HEK293 (cell line): Measurements from ENCODE around the gene CPXM1.
A peak's percentile ranks its signal among the peaks of the same experiment; 100 is the strongest.

Experiments
- BCL11A ChIP-seq: fragments of 450-650 bp; formaldehyde crosslinking; IDR thresholded peaks from 2 replicates; pipeline ENCODE4 v1.5.1; 2016; ENCODE audit warnings: low read depth, missing biosample characterization, missing genetic modification characterization
- BCL6B ChIP-seq: fragments of 450-650 bp; formaldehyde crosslinking; IDR thresholded peaks from 2 replicates; pipeline ENCODE4 v1.5.1; 2017; ENCODE audit warnings: missing biosample characterization, missing genetic modification characterization
- EGR2 ChIP-seq: fragments of 450-650 bp; formaldehyde crosslinking; IDR thresholded peaks from 2 replicates; pipeline ENCODE4 v1.5.1; 2016; ENCODE audit warnings: low read depth, missing biosample characterization, missing genetic modification characterization
- GLI2 ChIP-seq: fragments of 450-650 bp; formaldehyde crosslinking; IDR thresholded peaks from 2 replicates; pipeline ENCODE4; 2017; ENCODE audit warnings: missing biosample characterization, missing genetic modification characterization, low read depth, borderline replicate concordance
- KLF17 ChIP-seq: fragments of 450-650 bp; formaldehyde crosslinking; IDR thresholded peaks from 2 replicates; pipeline ENCODE4 v1.5.1; 2016; ENCODE audit warnings: missing biosample characterization, missing genetic modification characterization
- SP2 ChIP-seq: fragments of 450-650 bp; formaldehyde crosslinking; IDR thresholded peaks from 2 replicates; pipeline ENCODE4 v1.5.1; 2016; ENCODE audit warnings: missing biosample characterization, missing genetic modification characterization
- ZBTB11 ChIP-seq: fragments of 450-650 bp; formaldehyde crosslinking; conservative IDR thresholded peaks from 2 replicates; pipeline ENCODE4 v1.5.1; 2016; ENCODE audit warnings: low read depth, missing biosample characterization, missing genetic modification characterization
- ZBTB20 ChIP-seq: fragments of 450-650 bp; formaldehyde crosslinking; IDR thresholded peaks from 2 replicates; pipeline ENCODE4 v1.5.1; 2016; ENCODE audit warnings: missing biosample characterization, missing genetic modification characterization
- ZEB2 ChIP-seq: fragments of 450-650 bp; formaldehyde crosslinking; IDR thresholded peaks from 2 replicates; pipeline ENCODE4 v1.5.1; 2016; ENCODE audit warnings: missing biosample characterization, missing genetic modification characterization
- ZFHX2 ChIP-seq: fragments of 450-650 bp; formaldehyde crosslinking; conservative IDR thresholded peaks from 2 replicates; pipeline ENCODE4 v1.5.1; 2016; ENCODE audit warnings: missing biosample characterization, missing genetic modification characterization
- ZNF114 ChIP-seq: fragments of 450-650 bp; formaldehyde crosslinking; IDR thresholded peaks from 2 replicates; pipeline ENCODE4 v1.5.0; 2017; ENCODE audit warnings: missing biosample characterization, missing genetic modification characterization
- ZNF140 ChIP-seq: fragments of 450-650 bp; formaldehyde crosslinking; IDR thresholded peaks from 2 replicates; pipeline ENCODE4 v1.5.1; 2016; ENCODE audit warnings: missing biosample characterization, missing genetic modification characterization
- ZNF175 ChIP-seq: fragments of 450-650 bp; formaldehyde crosslinking; IDR thresholded peaks from 2 replicates; pipeline ENCODE4 v1.5.1; 2016; ENCODE audit warnings: missing biosample characterization, missing genetic modification characterization
- ZNF184 ChIP-seq: fragments of 450-650 bp; IDR thresholded peaks from 2 replicates; pipeline ENCODE4 v1.5.1; 2018; ENCODE audit warnings: missing biosample characterization, mild to moderate bottlenecking, missing genetic modification characterization
- ZNF239 ChIP-seq: fragments of 450-650 bp; formaldehyde crosslinking; IDR thresholded peaks from 2 replicates; pipeline ENCODE4 v1.5.1; 2016; ENCODE audit warnings: missing biosample characterization, missing genetic modification characterization
- ZNF366 ChIP-seq: fragments of 450-650 bp; formaldehyde crosslinking; conservative IDR thresholded peaks from 2 replicates; pipeline ENCODE4 v1.5.1; 2016; ENCODE audit warnings: missing biosample characterization, missing genetic modification characterization
- ZNF416 ChIP-seq: fragments of 450-650 bp; formaldehyde crosslinking; IDR thresholded peaks from 2 replicates; pipeline ENCODE4 v1.5.1; 2016; ENCODE audit warnings: missing biosample characterization, missing genetic modification characterization
- ZNF600 ChIP-seq: fragments of 450-650 bp; formaldehyde crosslinking; IDR thresholded peaks from 2 replicates; pipeline ENCODE4 v1.5.1; 2016; ENCODE audit warnings: missing biosample characterization, missing genetic modification characterization
- ZNF624 ChIP-seq: fragments of 450-650 bp; formaldehyde crosslinking; IDR thresholded peaks from 2 replicates; pipeline ENCODE4 v1.5.1; 2017; ENCODE audit warnings: missing biosample characterization, missing genetic modification characterization
- ZNF791 ChIP-seq: fragments of 450-650 bp; formaldehyde crosslinking; IDR thresholded peaks from 2 replicates; pipeline ENCODE4 v1.5.1; 2016; ENCODE audit warnings: missing biosample characterization, missing genetic modification characterization
- ZNF830 ChIP-seq: fragments of 450-650 bp; IDR thresholded peaks from 2 replicates; pipeline ENCODE4 v1.5.0; 2018; ENCODE audit warnings: missing biosample characterization, missing genetic modification characterization, low read depth, mild to moderate bottlenecking, moderate library complexity
- ZNF843 ChIP-seq: fragments of 450-650 bp; formaldehyde crosslinking; IDR thresholded peaks from 2 replicates; pipeline ENCODE4 v1.5.1; 2016; ENCODE audit warnings: missing biosample characterization, missing genetic modification characterization
- ZSCAN16 ChIP-seq: fragments of 450-650 bp; formaldehyde crosslinking; IDR thresholded peaks from 2 replicates; pipeline ENCODE4 v1.5.1; 2016; ENCODE audit warnings: missing biosample characterization, missing genetic modification characterization
- ZSCAN18 ChIP-seq: fragments of 450-650 bp; formaldehyde crosslinking; IDR thresholded peaks from 2 replicates; pipeline ENCODE4 v1.5.1; 2016; ENCODE audit warnings: missing biosample characterization, missing genetic modification characterization
- ZSCAN30 ChIP-seq: fragments of 450-650 bp; IDR thresholded peaks from 2 replicates; pipeline ENCODE4 v1.5.1; 2018; ENCODE audit warnings: missing biosample characterization, mild to moderate bottlenecking, missing genetic modification characterization, moderate library complexity
- TF ChIP-seq, protein P1 (sequence below): fragments of 450-650 bp; formaldehyde crosslinking; conservative IDR thresholded peaks from 2 replicates; pipeline ENCODE4 v1.5.1; 2016; ENCODE audit warnings: low read depth, missing biosample characterization, missing genetic modification characterization
- TF ChIP-seq, protein P2 (sequence below): fragments of 450-650 bp; formaldehyde crosslinking; IDR thresholded peaks from 2 replicates; pipeline ENCODE4 v1.5.1; 2016; ENCODE audit warnings: missing biosample characterization, missing genetic modification characterization

The CPXM1 gene

GRCh38 chr20:2752567-2753460, 47.6 kb downstream of the CPXM1 start (continued):
- TF ChIP-seq ZNF843 (tag by site-specific recombination) (no peak), ZSCAN18 (no peak), BCL6B (no peak), ZNF366 (tag by site-specific recombination) (no peak), ZNF600 (0 out of 2 replicates have a peak, but pooled peaks have one; percentile 15), ZNF114 (tag by site-specific recombination) (no peak), EGR2 (tag by site-specific recombination) (peak; percentile 63), ZNF140 (tag by site-specific recombination) (no peak), ZSCAN30 (tag by site-specific recombination) (no peak; the same call in 1 of the 2 replicates), BCL11A (tag by site-specific recombination) (peak; percentile 64; the same call in 1 of the 2 replicates), GLI2 (tag by site-specific recombination) (no peak), KLF17 (tag by site-specific recombination) (peak; percentile 75), ZNF184 (tag by site-specific recombination) (no peak), ZNF791 (tag by site-specific recombination) (no peak), ZNF239 (tag by site-specific recombination) (no peak), ZBTB11 (0 out of 2 replicates have a peak, but pooled peaks have one; percentile 19), ZBTB20 (no peak; the same call in 1 of the 2 replicates), SP2 (tag by site-specific recombination) (peak; percentile 66), ZNF624 (tag by site-specific recombination) (no peak), ZEB2 (peak; percentile 55; the same call in 1 of the 2 replicates), ZNF830 (no peak), ZFHX2 (tag by site-specific recombination) (peak; percentile 67), ZNF175 (tag by site-specific recombination) (no peak), ZNF416 (tag by site-specific recombination) (no peak), ZSCAN16 (tag by site-specific recombination) (no peak)
- TF ChIP-seq, protein P1, sequence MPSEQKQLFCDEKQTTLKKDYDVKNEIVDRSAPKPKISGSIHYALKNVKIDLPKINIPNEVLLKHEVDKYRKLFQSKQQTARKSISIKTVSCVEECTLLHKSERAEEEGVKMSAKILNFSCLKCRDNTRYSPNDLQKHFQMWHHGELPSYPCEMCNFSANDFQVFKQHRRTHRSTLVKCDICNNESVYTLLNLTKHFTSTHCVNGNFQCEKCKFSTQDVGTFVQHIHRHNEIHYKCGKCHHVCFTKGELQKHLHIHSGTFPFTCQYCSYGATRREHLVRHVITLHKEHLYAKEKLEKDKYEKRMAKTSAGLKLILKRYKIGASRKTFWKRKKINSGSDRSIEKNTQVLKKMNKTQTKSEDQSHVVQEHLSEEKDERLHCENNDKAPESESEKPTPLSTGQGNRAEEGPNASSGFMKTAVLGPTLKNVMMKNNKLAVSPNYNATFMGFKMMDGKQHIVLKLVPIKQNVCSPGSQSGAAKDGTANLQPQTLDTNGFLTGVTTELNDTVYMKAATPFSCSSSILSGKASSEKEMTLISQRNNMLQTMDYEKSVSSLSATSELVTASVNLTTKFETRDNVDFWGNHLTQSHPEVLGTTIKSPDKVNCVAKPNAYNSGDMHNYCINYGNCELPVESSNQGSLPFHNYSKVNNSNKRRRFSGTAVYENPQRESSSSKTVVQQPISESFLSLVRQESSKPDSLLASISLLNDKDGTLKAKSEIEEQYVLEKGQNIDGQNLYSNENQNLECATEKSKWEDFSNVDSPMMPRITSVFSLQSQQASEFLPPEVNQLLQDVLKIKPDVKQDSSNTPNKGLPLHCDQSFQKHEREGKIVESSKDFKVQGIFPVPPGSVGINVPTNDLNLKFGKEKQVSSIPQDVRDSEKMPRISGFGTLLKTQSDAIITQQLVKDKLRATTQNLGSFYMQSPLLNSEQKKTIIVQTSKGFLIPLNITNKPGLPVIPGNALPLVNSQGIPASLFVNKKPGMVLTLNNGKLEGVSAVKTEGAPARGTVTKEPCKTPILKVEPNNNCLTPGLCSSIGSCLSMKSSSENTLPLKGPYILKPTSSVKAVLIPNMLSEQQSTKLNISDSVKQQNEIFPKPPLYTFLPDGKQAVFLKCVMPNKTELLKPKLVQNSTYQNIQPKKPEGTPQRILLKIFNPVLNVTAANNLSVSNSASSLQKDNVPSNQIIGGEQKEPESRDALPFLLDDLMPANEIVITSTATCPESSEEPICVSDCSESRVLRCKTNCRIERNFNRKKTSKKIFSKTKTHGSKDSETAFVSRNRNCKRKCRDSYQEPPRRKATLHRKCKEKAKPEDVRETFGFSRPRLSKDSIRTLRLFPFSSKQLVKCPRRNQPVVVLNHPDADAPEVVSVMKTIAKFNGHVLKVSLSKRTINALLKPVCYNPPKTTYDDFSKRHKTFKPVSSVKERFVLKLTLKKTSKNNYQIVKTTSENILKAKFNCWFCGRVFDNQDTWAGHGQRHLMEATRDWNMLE (tag by site-specific recombination) = no peak
- TF ChIP-seq, protein P2, sequence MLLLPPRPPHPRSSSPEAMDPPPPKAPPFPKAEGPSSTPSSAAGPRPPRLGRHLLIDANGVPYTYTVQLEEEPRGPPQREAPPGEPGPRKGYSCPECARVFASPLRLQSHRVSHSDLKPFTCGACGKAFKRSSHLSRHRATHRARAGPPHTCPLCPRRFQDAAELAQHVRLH (tag by site-specific recombination) = no peak
